GM12875 (cell line): ENCODE data around the gene SOX6.

Source experiments
- H3K4me3 ChIP-seq: one replicate; pipeline ENCODE4 v1.5.1; 2011; ENCODE audit warnings: low read depth, low read length, control low read depth
- CTCF ChIP-seq: IDR thresholded peaks from 2 replicates; pipeline ENCODE4 v1.5.1; 2011; ENCODE audit warnings: low read depth, mild to moderate bottlenecking, control low read depth, inconsistent platforms, low read length, moderate library complexity, borderline replicate concordance; ENCODE audit not compliant: insufficient read depth

SOX6 gene

GRCh38 chr11:16166571-16166970 is 189.8 kb downstream of the SOX6 start:
- TF ChIP-seq CTCF: no peak
- no peak overlapping the region for H3K4me3 ChIP-seq

GRCh38 chr11:16160146-16160545 is 196.2 kb downstream of the SOX6 start:
- H3K4me3 ChIP-seq: no peak overlapping the region
- TF ChIP-seq CTCF: no peak

GRCh38 chr11:16158426-16158994 is 197.8 kb downstream of the SOX6 start:
- TF ChIP-seq CTCF: no peak
- no peak overlapping the region for H3K4me3 ChIP-seq

- no peak for TF ChIP-seq CTCF
- H3K4me3 ChIP-seq: no peak overlapping the region
Observed at GRCh38 chr11:16157327-16157726, 199.0 kb downstream of the SOX6 start.

- no peak for TF ChIP-seq CTCF
- H3K4me3 ChIP-seq: no peak overlapping the region
Observed at GRCh38 chr11:16155448-16155847, 200.9 kb downstream of the SOX6 start.

GRCh38 chr11:16154715-16155396 is 201.5 kb downstream of the SOX6 start:
- H3K4me3 ChIP-seq: no peak overlapping the region
- TF ChIP-seq CTCF: no peak

- no peak for TF ChIP-seq CTCF
- no peak overlapping the region for H3K4me3 ChIP-seq
Observed at GRCh38 chr11:16153951-16154350, 202.4 kb downstream of the SOX6 start.
